HG03280 (cell line): ENCODE measurements around the gene ZMAT1.
"Not testable (repeated sequence)": the region's sequence is repeated elsewhere in the genome, so short reads cannot be mapped to it uniquely, and the experiment has no call there.

Source experiments
- ATAC-seq: cut with Tn5 transposase; IDR thresholded peaks from one replicate; pipeline ENCODE4 v1.9.1; 2021; ENCODE audit warnings: mild to moderate bottlenecking, moderate library complexity; ENCODE audit not compliant: unreplicated experiment

The ZMAT1 gene

DNA sequence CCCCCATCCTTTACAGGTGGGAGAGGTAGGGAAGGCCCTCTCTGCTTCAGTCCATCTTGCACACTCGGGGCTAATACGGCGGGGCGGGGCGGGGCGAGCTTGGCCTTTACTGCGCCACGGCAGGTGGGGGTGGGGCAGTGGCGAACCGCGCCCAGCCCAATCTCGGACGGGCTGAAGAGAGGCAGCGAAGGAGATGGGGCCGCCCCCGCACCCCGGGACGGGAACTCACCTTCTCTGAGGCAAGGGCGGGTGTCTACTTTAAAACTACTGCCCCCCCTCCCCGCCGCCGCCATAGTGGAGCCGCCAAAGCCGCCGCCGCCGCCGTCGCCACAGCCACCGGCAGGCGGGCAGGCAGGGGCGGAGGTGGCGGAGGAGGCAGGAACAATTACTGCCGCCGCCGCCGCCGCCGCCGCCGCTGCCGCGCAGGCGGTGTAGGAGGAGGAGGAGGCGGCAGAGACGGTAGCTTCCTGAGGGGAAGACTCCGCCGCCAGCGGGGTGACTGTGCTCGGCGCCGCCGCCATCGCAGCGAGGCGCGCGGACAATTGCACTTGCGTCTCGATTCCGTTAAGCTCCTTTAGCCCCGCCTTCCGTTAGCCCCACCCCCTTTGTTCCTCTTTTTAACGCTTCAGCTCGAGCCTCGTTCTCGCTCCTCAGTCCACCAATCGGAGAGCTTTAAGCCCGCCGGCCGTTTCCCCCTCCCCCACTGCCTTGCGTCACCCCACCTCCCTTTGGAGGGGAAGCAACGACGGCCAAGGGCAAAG lies at the start of gene ZMAT1:
Gene ZMAT1, minus strand, starts transcription at position 540 of the 761 bp plus-strand sequence. Its CDS starts 19 bp downstream, at position 521.
- ATAC-seq = peak; percentile 86

- ATAC-seq = no peak
These were observed 45.3 kb upstream of the ZMAT1 start for GRCh38 chrX:101977106-101977505.

- no peak for ATAC-seq
These were observed 41.2 kb upstream of the ZMAT1 start for GRCh38 chrX:101973066-101973465.

- not testable (repeated sequence) for ATAC-seq
These were observed 33.2 kb upstream of the ZMAT1 start for GRCh38 chrX:101964923-101965539.

DNA sequence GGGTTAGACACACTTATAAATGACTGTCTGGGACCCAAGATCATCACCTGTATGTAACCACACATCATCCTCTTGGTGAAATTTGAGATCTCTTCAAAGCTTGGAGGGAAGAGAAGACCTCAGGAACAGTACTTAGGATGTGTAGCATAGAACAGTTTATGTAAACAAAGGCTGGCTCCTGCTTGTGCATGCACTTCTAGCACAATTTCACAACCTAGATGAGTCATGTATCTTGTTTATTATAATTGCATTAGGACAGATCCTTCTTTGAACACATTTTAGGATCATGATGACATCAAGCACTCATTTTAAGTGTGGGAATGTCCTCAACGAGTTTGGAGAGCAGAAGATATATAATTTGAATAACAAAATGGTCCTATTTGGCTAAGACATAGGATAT lies 26.3 kb upstream of the ZMAT1 start:
- ATAC-seq = no peak

DNA sequence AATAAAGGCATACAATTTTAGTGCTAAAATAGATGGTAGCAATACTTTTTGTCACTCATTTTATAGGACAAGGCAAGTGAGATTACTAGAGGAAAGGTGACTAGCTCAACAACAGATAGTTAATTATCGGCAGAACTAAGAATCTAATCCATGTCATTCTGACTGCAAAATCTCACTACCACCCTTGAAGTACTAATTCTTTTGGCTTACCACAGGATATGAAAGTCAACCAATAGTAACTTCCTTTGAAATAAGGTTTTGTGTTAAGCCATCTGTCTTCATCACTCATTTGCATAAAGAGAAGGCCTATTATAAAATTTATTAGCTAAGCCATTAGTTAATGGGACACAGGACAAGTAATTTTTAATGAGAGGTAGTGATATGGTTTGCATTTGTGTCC lies 25.3 kb upstream of the ZMAT1 start:
- ATAC-seq = no peak

DNA sequence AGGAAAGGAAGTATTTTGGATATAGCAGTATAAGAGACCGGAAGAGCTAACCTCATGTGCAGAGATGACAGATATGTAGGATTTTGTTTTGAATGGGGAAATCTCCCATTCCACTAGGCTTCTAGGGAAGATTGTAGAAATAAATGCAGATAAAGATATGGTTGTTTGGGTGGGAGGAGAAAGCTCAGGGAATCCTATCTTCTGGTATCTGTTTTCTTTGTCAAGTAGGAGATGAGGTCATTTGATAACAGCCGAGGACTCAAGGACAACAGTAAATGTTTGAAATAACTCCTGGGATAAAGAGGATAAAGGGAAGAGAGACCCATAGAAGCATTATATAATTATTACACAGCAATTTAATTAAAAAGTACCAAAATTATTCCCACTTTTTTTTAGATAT lies 24.7 kb upstream of the ZMAT1 start:
- ATAC-seq = no peak

- no peak for ATAC-seq
These were observed 18.8 kb upstream of the ZMAT1 start for GRCh38 chrX:101950581-101950980.

DNA sequence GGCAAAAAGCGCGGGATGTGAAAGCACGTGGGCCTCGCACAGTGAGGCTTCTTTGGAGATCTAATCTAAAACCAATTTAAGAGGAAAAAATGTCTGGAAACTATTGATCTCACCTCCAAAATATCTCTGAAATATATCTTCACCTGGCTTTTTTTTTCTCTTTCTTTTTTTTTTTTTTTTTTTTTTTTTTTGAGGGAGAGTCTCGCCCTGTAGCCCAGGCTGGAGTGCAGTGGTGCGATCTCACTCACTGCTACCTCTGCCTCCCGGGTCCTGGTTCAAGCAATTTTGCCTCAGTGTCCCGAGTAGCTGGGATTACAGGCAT lies 383 bp upstream of the ZMAT1 start:
- ATAC-seq = no peak

DNA sequence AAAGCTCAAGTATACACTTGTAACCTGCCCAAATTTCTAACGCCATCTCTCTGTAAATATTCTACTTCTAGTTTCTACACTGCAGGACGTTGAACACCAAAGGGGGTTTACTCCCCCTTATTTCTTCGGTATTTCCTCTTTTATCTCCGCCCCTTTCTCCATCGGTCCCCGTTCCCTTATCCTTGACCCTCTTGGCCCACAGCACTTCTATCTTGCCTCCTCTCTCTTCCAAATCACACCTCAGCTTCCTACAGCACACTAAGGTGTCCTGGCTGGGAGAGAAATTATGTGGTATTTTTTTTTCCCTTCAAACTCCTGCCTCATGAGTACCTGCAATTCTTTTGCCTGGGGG lies 715 bp downstream of the ZMAT1 start:
- ATAC-seq = no peak

DNA sequence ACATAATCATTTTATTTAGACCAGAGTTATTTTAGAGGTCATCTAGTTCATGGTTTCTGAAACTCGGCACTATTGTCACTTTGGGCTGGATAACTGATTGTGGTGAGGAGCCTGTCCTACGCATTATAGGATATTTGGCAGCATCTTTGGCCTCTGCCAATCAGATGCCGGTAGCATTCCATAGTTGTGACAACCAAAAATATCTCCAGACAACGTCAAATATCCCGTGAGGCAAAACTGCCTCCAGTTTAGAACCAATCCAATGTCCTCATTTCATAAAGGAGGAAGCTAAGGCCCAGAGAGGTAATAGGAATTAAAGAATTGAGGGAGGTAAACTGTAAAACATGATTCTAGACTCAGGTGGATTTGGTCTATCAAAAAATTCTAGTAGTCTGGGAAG lies 6.1 kb downstream of the ZMAT1 start:
- ATAC-seq = no peak

DNA sequence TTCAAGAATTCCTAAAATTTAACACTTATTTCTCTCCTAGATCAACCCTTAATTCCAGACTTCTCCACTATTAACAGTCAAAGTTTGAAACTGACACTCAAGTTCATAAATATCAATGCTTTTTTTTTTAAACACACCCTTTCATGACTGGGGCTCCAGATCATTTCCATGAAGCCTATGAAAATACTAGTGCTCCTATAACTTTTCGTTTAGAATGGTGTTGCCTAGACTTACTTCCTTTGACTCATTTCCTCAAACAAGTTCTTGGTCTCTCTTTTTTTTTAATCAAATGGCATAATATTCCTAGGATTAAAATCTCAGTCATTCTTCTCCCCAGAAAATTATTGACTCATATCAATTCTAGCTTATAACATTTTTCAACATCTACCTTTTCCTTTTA lies 13.1 kb downstream of the ZMAT1 start:
- ATAC-seq = no peak

- ATAC-seq = no peak
These were observed 25.6 kb downstream of the ZMAT1 start for GRCh38 chrX:101906136-101906796.

- no peak for ATAC-seq
These were observed 26.8 kb downstream of the ZMAT1 start for GRCh38 chrX:101904996-101905395.
